LNCAP (cell line): ENCODE measurements around the gene MRPS33.

ENCODE experiments used
- TF ChIP-seq, protein P1 (sequence below): fragments of 450-650 bp; IDR thresholded peaks from 2 replicates; pipeline ENCODE4 v1.5.1; 2017; ENCODE audit warnings: mild to moderate bottlenecking

Gene MRPS33

DNA sequence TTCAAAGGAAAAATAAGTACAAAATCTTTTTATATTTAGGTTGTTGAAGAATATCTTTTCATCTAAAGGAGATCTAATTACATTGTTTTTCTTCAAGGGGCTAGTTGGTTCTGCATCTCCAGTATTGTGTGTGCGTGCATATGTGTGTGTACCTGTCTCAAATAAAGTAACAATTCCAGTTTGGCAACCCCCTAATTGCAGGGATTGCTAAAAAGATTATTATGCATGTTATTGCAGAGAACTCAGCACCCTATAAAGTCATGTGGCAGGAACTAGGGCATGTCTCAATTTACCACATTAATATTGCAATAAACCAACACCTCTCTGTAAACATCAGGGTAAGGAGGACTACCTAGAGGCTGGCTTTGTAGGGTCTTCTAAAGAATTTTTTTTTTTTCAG lies 37.0 kb downstream of the MRPS33 start:
- TF ChIP-seq, protein P1, sequence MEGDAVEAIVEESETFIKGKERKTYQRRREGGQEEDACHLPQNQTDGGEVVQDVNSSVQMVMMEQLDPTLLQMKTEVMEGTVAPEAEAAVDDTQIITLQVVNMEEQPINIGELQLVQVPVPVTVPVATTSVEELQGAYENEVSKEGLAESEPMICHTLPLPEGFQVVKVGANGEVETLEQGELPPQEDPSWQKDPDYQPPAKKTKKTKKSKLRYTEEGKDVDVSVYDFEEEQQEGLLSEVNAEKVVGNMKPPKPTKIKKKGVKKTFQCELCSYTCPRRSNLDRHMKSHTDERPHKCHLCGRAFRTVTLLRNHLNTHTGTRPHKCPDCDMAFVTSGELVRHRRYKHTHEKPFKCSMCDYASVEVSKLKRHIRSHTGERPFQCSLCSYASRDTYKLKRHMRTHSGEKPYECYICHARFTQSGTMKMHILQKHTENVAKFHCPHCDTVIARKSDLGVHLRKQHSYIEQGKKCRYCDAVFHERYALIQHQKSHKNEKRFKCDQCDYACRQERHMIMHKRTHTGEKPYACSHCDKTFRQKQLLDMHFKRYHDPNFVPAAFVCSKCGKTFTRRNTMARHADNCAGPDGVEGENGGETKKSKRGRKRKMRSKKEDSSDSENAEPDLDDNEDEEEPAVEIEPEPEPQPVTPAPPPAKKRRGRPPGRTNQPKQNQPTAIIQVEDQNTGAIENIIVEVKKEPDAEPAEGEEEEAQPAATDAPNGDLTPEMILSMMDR: no peak

DNA sequence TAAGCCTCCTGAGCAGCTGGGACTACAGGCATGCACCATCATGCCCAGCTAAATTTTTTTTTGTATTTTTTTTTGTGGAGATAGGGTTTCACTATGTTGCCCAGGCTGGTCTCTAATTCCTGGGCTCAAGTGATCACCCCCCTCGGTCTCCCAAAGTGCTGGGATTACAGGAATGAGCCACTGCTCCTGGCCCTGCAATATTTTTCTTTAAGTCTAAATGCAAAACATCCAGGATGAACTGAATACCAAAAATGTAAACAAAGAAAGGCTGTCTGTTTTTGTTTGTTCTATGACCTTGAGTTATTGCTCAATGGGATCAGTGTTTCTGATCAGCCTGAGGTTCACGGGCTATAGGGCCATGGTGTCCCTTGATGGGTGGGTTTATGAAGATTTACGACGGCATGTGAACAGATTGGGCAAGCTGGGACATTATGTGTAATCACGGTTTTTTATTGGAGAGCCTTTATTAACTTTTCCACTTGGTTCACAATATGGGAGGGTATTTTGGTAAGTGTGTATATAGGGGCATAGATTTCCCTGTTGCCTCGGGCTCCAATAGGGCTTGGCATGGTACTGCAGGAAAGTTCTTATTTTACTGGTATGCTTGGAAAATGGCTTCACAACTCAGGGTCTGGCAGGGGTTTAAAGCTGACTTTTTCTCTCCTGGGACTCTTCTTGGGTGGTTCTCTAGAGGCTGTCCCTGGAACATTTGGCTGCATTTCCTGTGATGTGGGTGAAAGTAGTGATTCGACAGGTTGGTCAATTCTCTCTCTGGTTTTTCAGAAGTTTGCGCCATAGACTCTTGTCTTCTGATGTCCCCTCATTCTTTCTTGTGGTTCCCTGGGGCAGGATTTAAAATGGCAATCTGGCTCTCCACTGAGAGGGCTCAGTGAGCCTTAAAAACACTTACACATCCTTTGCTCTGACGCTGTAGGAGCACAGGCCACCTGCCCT lies 41.6 kb downstream of the MRPS33 start:
- TF ChIP-seq, protein P1: no peak

DNA sequence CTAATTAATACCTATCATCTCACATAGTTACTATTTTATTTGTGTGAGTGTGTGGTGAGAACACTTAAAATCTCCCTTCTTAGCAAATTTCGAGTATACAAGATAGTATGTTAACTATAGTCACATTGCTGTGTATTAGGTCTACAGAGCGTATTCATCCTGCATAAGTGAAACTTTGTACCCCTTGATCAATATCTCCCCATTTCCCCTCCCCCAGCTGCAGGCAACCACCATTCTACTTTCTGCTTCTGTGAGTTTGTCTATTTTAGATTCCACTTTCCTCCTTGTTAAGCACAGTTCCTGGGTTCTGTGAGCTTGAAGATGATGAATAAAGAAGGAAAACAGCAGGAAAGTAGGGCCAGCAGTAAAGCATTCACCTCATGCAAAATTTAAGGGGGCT lies 42.4 kb downstream of the MRPS33 start:
- TF ChIP-seq, protein P1: no peak

DNA sequence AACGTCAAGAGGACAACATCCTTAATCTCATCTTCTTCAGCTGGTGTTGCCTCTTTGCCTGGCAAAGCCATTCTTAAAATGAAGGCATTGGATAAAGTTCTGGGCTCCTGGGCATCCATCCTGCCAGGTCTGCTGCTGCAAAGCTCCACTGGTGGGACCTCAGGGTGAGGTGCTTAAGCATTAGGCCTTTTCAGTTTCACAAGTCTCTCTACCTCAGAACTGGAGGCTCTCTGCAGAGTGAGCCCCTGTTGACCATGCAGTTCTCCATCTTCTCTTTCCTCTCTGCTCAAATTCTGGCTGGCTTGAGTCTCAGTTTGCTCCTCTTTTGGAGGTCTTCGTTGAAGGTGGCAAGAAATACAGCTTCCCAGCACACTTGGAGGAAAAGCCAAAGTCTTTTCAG lies 47.3 kb downstream of the MRPS33 start:
- TF ChIP-seq, protein P1: no peak

DNA sequence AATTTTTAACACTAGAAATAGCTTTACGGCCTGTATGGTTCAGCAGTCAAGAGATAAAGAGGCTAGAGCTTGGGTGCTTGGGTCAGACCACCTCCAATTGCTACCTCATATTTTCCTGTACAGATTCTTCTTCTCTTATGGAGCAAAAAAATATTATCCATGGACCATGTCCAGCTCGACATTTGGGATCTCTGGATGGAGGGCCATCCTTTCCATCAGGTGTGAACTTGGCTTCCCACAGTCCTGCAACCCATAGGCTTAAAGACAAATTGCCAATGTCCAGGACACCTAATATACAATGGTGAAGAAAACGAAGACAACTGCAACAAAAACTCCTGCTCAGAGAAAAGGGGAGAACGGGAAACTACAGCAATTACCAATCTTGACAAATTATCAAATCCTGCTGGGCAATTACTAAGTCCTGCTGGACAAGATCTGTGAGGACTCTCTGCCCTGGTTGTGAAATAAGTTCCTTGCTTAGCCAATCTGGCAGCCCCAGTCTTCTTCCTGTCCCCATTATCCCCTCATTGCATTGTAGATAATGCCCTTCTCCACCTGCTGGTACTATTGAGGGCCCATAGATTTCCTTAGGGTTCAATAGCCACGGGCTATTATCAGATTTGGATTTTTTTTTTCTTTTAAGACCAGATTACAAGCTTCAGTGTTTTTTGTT lies 48.1 kb downstream of the MRPS33 start:
- TF ChIP-seq, protein P1: no peak

DNA sequence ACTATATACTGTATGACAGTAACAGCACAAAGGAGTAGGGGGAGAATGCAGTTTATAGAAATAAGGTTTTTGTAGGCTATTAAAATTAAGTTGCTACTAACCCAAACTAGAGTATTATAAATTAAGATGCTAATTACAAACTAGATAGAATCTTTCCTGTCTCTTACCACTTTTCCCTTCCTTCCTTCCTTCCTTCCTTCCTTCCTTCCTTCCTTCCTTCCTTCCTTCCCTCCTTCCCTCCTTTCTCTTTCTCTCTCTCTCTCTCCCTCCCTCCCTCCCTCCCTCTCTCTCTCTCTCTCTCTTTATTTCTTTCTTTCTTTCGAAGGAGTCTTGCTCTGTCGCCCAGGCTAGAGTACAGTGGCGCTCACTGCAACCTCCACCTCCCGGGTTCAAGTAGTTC lies 53.6 kb downstream of the MRPS33 start:
- TF ChIP-seq, protein P1: no peak
